ENCODE data around the gene EIF3L. TPM values are rescaled to one million over a fixed set of nuclear protein-coding genes. Genes with fewer than 3 reads are reported as not detected.

The EIF3L gene
- total RNA-seq, 4 donors from 2014 or later = 89.4 to 292 (median 217) TPM

- Histone ChIP-seq H3K27ac (no peak overlapping the region), H3K36me3 (no peaks in the 10 kb centered on the region), H3K4me3 (no peak overlapping the region), H3K4me1 (peaks cover 14 to 28% (median 19%) of the 10 kb centered on the region in 4 donors), H3K27me3 (peaks cover 37% of the 10 kb centered on the region), H3K9me3 (no peaks in the 10 kb centered on the region)
- WGBS, 2 donors (ENCODE audit: low coverage in 1 of 2) = 22 to 52% methylated on average over 4 to 8 of the region's 8 CpGs
- TF ChIP-seq CTCF (IDR thresholded peaks at IDR 0.05) (no peak), POLR2A (IDR thresholded peaks at IDR 0.05) (no peak), EP300 (IDR thresholded peaks at IDR 0.05; ENCODE audit: low read depth) (no peak), POLR2AphosphoS5 (IDR thresholded peaks at IDR 0.05) (no peak)
- no peak for DNase-seq
- in situ Hi-C loops (cut with MboI; ENCODE audit: low pct_ligation_motif_present in 1 of 4, low pct_unique_long_range_greater_than_20kb in 1 of 4, low sequenced_read_pairs in 3 of 4) = loop anchor here in 2 of 4 donors (10.0 to 25.0 kb wide), 2 partner anchors 140 to 143 kb away; partner anchors contain the start of genes C22orf23 (in 1 of the 2) and POLR2F (in 1 of the 2)
- intact Hi-C loops (cut with DNase I; ENCODE audit: low total_unique reads) = no loop called here
Measured at GRCh38 chr22:37822079-37822833, 27.0 kb upstream of the EIF3L start.

DNA sequence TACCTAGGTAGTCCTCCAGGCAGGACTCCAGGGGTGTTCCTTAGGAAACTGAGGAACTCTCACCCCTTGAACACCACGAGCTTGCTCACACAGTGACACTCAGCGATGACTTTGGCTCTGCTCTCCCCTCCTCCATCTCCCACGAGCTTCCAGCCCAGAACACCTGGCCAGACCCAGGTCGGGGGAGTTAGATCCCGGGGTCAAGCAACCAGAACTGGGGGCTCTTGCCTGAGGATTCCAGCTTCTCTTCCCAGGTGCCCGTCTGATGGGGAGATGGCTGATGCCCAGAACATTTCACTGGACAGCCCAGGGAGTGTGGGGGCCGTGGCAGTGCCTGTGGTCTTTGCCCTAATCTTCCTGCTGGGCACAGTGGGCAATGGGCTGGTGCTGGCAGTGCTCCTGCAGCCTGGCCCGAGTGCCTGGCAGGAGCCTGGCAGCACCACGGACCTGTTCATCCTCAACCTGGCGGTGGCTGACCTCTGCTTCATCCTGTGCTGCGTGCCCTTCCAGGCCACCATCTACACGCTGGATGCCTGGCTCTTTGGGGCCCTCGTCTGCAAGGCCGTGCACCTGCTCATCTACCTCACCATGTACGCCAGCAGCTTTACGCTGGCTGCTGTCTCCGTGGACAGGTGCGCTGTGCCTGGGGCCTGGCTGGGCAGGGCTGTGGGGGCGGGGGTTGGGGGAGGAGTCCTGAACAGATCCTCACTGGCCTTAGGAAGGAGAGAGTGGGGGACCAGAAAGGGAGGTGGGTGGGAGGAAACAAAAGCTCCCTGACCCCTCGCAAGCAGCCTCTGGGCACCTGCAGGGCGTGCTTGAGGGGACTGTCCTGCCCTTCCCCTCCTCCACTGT, 25.9 kb upstream of the EIF3L start, which contains the start of gene GALR3:
TSS of gene GALR3 (plus strand) at position 249 of the 852 bp plus-strand sequence. CDS start at position 274, 25 bp downstream.
- Histone ChIP-seq H3K4me3 (no peak within 1 kb of the TSS), H3K27me3 (peaks cover 37% of the 10 kb centered on the region), H3K4me1 (peaks cover 9 to 17% (median 12%) of the 10 kb centered on the region in 4 donors), H3K36me3 (no peaks in the 10 kb centered on the region), H3K27ac (no peak within 1 kb of the TSS), H3K9me3 (no peaks in the 10 kb centered on the region)
- in situ Hi-C loops (cut with MboI; ENCODE audit: low pct_ligation_motif_present in 1 of 4, low pct_unique_long_range_greater_than_20kb in 1 of 4, low sequenced_read_pairs in 3 of 4) = loop anchor here in 2 of 4 donors (10.0 to 25.0 kb wide), 2 partner anchors 139 to 141 kb away; partner anchors contain the start of genes C22orf23 (in 1 of the 2) and POLR2F (in 1 of the 2)
- no peak for DNase-seq
- WGBS, 2 donors (ENCODE audit: low coverage in 1 of 2) = 51 to 83% methylated on average over 2 to 20 of the region's 21 CpGs
- intact Hi-C loops (cut with DNase I; ENCODE audit: low total_unique reads) = no loop called here
- TF ChIP-seq EP300 (IDR thresholded peaks at IDR 0.05; ENCODE audit: low read depth) (no peak), POLR2AphosphoS5 (IDR thresholded peaks at IDR 0.05) (no peak), POLR2A (IDR thresholded peaks at IDR 0.05) (no peak), CTCF (IDR thresholded peaks at IDR 0.05) (no peak)

DNA sequence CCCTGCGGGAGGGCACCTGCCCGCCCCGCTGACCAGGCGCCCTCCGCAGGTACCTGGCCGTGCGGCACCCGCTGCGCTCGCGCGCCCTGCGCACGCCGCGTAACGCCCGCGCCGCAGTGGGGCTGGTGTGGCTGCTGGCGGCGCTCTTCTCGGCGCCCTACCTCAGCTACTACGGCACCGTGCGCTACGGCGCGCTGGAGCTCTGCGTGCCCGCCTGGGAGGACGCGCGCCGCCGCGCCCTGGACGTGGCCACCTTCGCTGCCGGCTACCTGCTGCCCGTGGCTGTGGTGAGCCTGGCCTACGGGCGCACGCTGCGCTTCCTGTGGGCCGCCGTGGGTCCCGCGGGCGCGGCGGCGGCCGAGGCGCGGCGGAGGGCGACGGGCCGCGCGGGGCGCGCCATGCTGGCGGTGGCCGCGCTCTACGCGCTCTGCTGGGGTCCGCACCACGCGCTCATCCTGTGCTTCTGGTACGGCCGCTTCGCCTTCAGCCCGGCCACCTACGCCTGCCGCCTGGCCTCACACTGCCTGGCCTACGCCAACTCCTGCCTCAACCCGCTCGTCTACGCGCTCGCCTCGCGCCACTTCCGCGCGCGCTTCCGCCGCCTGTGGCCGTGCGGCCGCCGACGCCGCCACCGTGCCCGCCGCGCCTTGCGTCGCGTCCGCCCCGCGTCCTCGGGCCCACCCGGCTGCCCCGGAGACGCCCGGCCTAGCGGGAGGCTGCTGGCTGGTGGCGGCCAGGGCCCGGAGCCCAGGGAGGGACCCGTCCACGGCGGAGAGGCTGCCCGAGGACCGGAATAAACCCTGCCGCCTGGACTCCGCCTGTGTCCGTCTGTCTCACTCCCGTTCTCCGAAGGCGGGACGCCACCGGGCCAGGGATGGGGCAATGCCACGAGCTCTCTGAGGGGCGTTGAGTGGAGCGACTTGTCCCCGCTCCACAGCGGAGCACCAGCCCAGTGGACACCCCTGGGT, 24.3 kb upstream of the EIF3L start:
- H3K4me1 ChIP-seq = peaks cover 0 to 7% (median 4%) of the 10 kb centered on the region in 4 donors
- in situ Hi-C loops (cut with MboI; ENCODE audit: low pct_ligation_motif_present in 1 of 4, low pct_unique_long_range_greater_than_20kb in 1 of 4, low sequenced_read_pairs in 3 of 4) (loop anchor here in 2 of 4 donors (10.0 to 25.0 kb wide), 2 partner anchors 137 to 140 kb away; partner anchors contain the start of genes C22orf23 (in 1 of the 2) and POLR2F (in 1 of the 2)), intact Hi-C loops (cut with DNase I; ENCODE audit: low total_unique reads) (no loop called here)
- no peak for DNase-seq
- TF ChIP-seq EP300 (IDR thresholded peaks at IDR 0.05; ENCODE audit: low read depth) (no peak), POLR2A (IDR thresholded peaks at IDR 0.05) (no peak), CTCF (IDR thresholded peaks at IDR 0.05) (no peak), POLR2AphosphoS5 (IDR thresholded peaks at IDR 0.05) (no peak)
- H3K27me3 ChIP-seq = peaks cover 37% of the 10 kb centered on the region
- H3K36me3 ChIP-seq = no peaks in the 10 kb centered on the region
- WGBS, 2 donors (ENCODE audit: low coverage in 1 of 2) = 21% methylated on average over 51 of the region's 135 CpGs; no CpG with 5 or more reads in 1 of the 2 donors
- peak overlapping the region in 3 of 4 donors; percentile 5 to 37 (median 33) for H3K4me3 ChIP-seq
- H3K9me3 ChIP-seq = no peaks in the 10 kb centered on the region
- no peak overlapping the region for H3K27ac ChIP-seq

Measured in transverse colon (tissue), 4 donors.